WTC11 (cell line): ENCODE measurements around the gene DNAAF5. TPM values are rescaled to one million over a fixed set of nuclear protein-coding genes. Genes with fewer than 3 reads are reported as not detected.

Experiments
- ATAC-seq: fragments of 200-7000 bp; cut with Tn5 transposase; 2 replicates; pipeline ENCODE4 v1.10.0; 2021; ENCODE audit warnings: mild to moderate bottlenecking, moderate library complexity
- CTCF ChIA-PET: fragments of 300-600 bp; sonication (Branson Sonifier 250); formaldehyde crosslinking; loops from one replicate; lab custom pipeline; 2021; ENCODE audit warnings: antibody characterized with exemption; lab: Charles Lee
- POLR2A ChIA-PET: fragments of 350-600 bp; sonication (Branson Sonifier 250); formaldehyde crosslinking; loops from one replicate; lab custom pipeline; 2021; ENCODE audit warnings: antibody characterized with exemption; lab: Charles Lee
- DNase-seq: peaks from one replicate; pipeline ENCODE4 v3.0.0; 2021; ENCODE audit warnings: low spot score
- H3K27ac Mint-ChIP-seq: 2 replicates; pipeline ENCODE4 v1.8.0; 2021; ENCODE audit warnings: mixed read lengths
- H3K27me3 Mint-ChIP-seq: 2 replicates; pipeline ENCODE4 v1.8.0; 2021; ENCODE audit warnings: low read depth, mild to moderate bottlenecking, moderate library complexity, mixed read lengths
- H3K36me3 Mint-ChIP-seq: 2 replicates; pipeline ENCODE4 v1.8.0; 2021; ENCODE audit warnings: mixed read lengths
- H3K4me1 Mint-ChIP-seq: 2 replicates; pipeline ENCODE4 v1.8.0; 2022; ENCODE audit warnings: mixed read lengths
- H3K4me3 Mint-ChIP-seq: 2 replicates; pipeline ENCODE4 v1.8.0; 2021; ENCODE audit warnings: mild to moderate bottlenecking, moderate library complexity, mixed read lengths
- H3K9me3 Mint-ChIP-seq: 2 replicates; pipeline ENCODE4 v1.8.0; 2021; ENCODE audit warnings: mixed read lengths
- HMGA2 ChIP-seq: fragments of 250-450 bp; sonication (Bioruptor Pico); IDR thresholded peaks from 2 replicates; pipeline ENCODE4 v1.4.0; 2021; ENCODE audit warnings: mild to moderate bottlenecking, moderate library complexity
- JUN ChIP-seq: sonication (generic); formaldehyde crosslinking; IDR thresholded peaks from 2 replicates; pipeline ENCODE4 v1.8.0; 2023; ENCODE audit warnings: mild to moderate bottlenecking, missing genetic modification reagents
- NR1H2 ChIP-seq: sonication (generic); formaldehyde crosslinking; IDR thresholded peaks from 2 replicates; pipeline ENCODE4 v1.9.0; 2021; ENCODE audit warnings: mild to moderate bottlenecking, moderate library complexity, missing genetic modification reagents
- PRRX2 ChIP-seq: fragments of 250-450 bp; sonication (Bioruptor Pico); IDR thresholded peaks from 2 replicates; pipeline ENCODE4 v1.8.0; 2021; ENCODE audit warnings: mild to moderate bottlenecking
- RELA ChIP-seq: sonication (generic); formaldehyde crosslinking; IDR thresholded peaks from 2 replicates; pipeline ENCODE4 v1.8.1; 2022; ENCODE audit warnings: missing genetic modification reagents, mild to moderate bottlenecking, borderline replicate concordance
- SMAD3 ChIP-seq: sonication (generic); formaldehyde crosslinking; IDR thresholded peaks from 2 replicates; pipeline ENCODE4 v1.8.0; 2022; ENCODE audit warnings: missing genetic modification reagents, mild to moderate bottlenecking, borderline replicate concordance
- SMAD4 ChIP-seq: sonication (generic); formaldehyde crosslinking; IDR thresholded peaks from 2 replicates; pipeline ENCODE4 v1.8.0; 2022; ENCODE audit warnings: mild to moderate bottlenecking, missing genetic modification reagents
- TEAD4 ChIP-seq: sonication (generic); formaldehyde crosslinking; IDR thresholded peaks from 2 replicates; pipeline ENCODE4 v1.8.0; 2022; ENCODE audit warnings: mild to moderate bottlenecking, missing genetic modification reagents
- TP53 ChIP-seq: sonication (generic); formaldehyde crosslinking; IDR thresholded peaks from 2 replicates; pipeline ENCODE4 v1.8.1; 2023; ENCODE audit warnings: mild to moderate bottlenecking, missing genetic modification reagents
- ZNF232 ChIP-seq: sonication (generic); formaldehyde crosslinking; IDR thresholded peaks from 2 replicates; pipeline ENCODE4 v1.8.0; 2022; ENCODE audit warnings: mild to moderate bottlenecking, missing genetic modification reagents
- ZNF317 ChIP-seq: sonication (generic); formaldehyde crosslinking; IDR thresholded peaks from 2 replicates; pipeline ENCODE4 v1.8.1; 2023; ENCODE audit warnings: low read depth, mild to moderate bottlenecking, moderate library complexity, missing genetic modification reagents, borderline replicate concordance
- ZNF396 ChIP-seq: fragments of 250-450 bp; sonication (Bioruptor Pico); IDR thresholded peaks from 2 replicates; pipeline ENCODE4 v1.8.0; 2021; ENCODE audit warnings: mild to moderate bottlenecking, moderate library complexity, borderline replicate concordance
- total RNA-seq: library from RNA; stranded (reverse); gene quantifications from 3 replicates; pipeline ENCODE4 v1.2.3, GENCODE V29; 2021
- TF ChIP-seq, protein P1 (sequence below): sonication (generic); formaldehyde crosslinking; IDR thresholded peaks from 2 replicates; pipeline ENCODE4 v1.8.1; 2022; ENCODE audit warnings: missing genetic modification reagents, borderline replicate concordance
- TF ChIP-seq, protein P2 (sequence below): sonication (generic); formaldehyde crosslinking; IDR thresholded peaks from 2 replicates; pipeline ENCODE4 v1.8.1; 2023; ENCODE audit warnings: mild to moderate bottlenecking, missing genetic modification reagents, moderate library complexity
- TF ChIP-seq, protein P3 (sequence below): sonication (generic); formaldehyde crosslinking; IDR thresholded peaks from 2 replicates; pipeline ENCODE4 v1.8.1; 2023; ENCODE audit warnings: mild to moderate bottlenecking, missing genetic modification reagents, borderline replicate concordance
- TF ChIP-seq, protein P4 (sequence below): sonication (generic); formaldehyde crosslinking; IDR thresholded peaks from 2 replicates; pipeline ENCODE4 v1.8.1; 2023; ENCODE audit warnings: mild to moderate bottlenecking, missing genetic modification reagents
- TF ChIP-seq, protein P5 (sequence below): fragments of 250-450 bp; sonication (Bioruptor Pico); IDR thresholded peaks from 2 replicates; pipeline ENCODE4 v1.9.0; 2021; ENCODE audit warnings: mild to moderate bottlenecking, borderline replicate concordance
- TF ChIP-seq, protein P6 (sequence below): sonication (generic); formaldehyde crosslinking; IDR thresholded peaks from 2 replicates; pipeline ENCODE4 v1.8.0; 2022; ENCODE audit warnings: mild to moderate bottlenecking, missing genetic modification reagents
- TF ChIP-seq, protein P7 (sequence below): sonication (generic); formaldehyde crosslinking; IDR thresholded peaks from 2 replicates; pipeline ENCODE4 v1.8.0; 2023; ENCODE audit warnings: missing genetic modification reagents

The DNAAF5 gene
- total RNA-seq, 1 experiment from 2014 or later = 62.2 TPM

DNA sequence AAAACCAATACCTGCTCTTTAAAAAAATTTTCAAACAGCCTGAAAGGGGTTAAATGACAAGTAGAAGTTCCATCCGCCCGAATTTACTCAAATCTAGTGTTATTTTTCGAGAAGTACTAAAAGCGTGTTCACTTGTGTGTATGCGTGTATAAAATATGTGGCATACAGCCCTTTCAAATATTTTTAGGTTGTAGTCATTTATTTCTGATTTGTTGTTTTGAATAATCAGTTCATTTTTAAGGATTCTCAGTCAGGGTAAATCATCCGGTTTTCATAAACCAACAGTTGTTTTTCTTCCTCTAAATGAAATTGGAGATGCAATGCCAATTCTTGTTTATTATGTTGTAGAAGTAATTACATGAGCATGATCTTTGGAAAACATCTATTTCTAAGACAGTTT, 98.9 kb downstream of the DNAAF5 start:
- TF ChIP-seq, protein P1, sequence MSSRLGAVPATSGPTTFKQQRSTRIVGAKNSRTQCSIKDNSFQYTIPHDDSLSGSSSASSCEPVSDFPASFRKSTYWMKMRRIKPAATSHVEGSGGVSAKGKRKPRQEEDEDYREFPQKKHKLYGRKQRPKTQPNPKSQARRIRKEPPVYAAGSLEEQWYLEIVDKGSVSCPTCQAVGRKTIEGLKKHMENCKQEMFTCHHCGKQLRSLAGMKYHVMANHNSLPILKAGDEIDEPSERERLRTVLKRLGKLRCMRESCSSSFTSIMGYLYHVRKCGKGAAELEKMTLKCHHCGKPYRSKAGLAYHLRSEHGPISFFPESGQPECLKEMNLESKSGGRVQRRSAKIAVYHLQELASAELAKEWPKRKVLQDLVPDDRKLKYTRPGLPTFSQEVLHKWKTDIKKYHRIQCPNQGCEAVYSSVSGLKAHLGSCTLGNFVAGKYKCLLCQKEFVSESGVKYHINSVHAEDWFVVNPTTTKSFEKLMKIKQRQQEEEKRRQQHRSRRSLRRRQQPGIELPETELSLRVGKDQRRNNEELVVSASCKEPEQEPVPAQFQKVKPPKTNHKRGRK (CRISPR knock-in tag) = no peak
- TF ChIP-seq ZNF317 (CRISPR knock-in tag) (no peak), ZNF396 (no peak), SMAD3 (CRISPR knock-in tag) (no peak), SMAD4 (no peak), RELA (no peak), TEAD4 (no peak), PRRX2 (CRISPR knock-in tag) (no peak), TP53 (no peak), HMGA2 (CRISPR knock-in tag) (no peak), JUN (CRISPR knock-in tag) (no peak), ZNF232 (CRISPR knock-in tag) (no peak), NR1H2 (CRISPR knock-in tag) (no peak)
- TF ChIP-seq, protein P2, sequence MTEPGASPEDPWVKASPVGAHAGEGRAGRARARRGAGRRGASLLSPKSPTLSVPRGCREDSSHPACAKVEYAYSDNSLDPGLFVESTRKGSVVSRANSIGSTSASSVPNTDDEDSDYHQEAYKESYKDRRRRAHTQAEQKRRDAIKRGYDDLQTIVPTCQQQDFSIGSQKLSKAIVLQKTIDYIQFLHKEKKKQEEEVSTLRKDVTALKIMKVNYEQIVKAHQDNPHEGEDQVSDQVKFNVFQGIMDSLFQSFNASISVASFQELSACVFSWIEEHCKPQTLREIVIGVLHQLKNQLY (CRISPR knock-in tag) = no peak
- TF ChIP-seq, protein P3, sequence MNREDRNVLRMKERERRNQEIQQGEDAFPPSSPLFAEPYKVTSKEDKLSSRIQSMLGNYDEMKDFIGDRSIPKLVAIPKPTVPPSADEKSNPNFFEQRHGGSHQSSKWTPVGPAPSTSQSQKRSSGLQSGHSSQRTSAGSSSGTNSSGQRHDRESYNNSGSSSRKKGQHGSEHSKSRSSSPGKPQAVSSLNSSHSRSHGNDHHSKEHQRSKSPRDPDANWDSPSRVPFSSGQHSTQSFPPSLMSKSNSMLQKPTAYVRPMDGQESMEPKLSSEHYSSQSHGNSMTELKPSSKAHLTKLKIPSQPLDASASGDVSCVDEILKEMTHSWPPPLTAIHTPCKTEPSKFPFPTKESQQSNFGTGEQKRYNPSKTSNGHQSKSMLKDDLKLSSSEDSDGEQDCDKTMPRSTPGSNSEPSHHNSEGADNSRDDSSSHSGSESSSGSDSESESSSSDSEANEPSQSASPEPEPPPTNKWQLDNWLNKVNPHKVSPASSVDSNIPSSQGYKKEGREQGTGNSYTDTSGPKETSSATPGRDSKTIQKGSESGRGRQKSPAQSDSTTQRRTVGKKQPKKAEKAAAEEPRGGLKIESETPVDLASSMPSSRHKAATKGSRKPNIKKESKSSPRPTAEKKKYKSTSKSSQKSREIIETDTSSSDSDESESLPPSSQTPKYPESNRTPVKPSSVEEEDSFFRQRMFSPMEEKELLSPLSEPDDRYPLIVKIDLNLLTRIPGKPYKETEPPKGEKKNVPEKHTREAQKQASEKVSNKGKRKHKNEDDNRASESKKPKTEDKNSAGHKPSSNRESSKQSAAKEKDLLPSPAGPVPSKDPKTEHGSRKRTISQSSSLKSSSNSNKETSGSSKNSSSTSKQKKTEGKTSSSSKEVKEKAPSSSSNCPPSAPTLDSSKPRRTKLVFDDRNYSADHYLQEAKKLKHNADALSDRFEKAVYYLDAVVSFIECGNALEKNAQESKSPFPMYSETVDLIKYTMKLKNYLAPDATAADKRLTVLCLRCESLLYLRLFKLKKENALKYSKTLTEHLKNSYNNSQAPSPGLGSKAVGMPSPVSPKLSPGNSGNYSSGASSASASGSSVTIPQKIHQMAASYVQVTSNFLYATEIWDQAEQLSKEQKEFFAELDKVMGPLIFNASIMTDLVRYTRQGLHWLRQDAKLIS (CRISPR knock-in tag) = no peak
- TF ChIP-seq, protein P4, sequence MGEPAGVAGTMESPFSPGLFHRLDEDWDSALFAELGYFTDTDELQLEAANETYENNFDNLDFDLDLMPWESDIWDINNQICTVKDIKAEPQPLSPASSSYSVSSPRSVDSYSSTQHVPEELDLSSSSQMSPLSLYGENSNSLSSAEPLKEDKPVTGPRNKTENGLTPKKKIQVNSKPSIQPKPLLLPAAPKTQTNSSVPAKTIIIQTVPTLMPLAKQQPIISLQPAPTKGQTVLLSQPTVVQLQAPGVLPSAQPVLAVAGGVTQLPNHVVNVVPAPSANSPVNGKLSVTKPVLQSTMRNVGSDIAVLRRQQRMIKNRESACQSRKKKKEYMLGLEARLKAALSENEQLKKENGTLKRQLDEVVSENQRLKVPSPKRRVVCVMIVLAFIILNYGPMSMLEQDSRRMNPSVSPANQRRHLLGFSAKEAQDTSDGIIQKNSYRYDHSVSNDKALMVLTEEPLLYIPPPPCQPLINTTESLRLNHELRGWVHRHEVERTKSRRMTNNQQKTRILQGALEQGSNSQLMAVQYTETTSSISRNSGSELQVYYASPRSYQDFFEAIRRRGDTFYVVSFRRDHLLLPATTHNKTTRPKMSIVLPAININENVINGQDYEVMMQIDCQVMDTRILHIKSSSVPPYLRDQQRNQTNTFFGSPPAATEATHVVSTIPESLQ (CRISPR knock-in tag) = no peak
- TF ChIP-seq, protein P5, sequence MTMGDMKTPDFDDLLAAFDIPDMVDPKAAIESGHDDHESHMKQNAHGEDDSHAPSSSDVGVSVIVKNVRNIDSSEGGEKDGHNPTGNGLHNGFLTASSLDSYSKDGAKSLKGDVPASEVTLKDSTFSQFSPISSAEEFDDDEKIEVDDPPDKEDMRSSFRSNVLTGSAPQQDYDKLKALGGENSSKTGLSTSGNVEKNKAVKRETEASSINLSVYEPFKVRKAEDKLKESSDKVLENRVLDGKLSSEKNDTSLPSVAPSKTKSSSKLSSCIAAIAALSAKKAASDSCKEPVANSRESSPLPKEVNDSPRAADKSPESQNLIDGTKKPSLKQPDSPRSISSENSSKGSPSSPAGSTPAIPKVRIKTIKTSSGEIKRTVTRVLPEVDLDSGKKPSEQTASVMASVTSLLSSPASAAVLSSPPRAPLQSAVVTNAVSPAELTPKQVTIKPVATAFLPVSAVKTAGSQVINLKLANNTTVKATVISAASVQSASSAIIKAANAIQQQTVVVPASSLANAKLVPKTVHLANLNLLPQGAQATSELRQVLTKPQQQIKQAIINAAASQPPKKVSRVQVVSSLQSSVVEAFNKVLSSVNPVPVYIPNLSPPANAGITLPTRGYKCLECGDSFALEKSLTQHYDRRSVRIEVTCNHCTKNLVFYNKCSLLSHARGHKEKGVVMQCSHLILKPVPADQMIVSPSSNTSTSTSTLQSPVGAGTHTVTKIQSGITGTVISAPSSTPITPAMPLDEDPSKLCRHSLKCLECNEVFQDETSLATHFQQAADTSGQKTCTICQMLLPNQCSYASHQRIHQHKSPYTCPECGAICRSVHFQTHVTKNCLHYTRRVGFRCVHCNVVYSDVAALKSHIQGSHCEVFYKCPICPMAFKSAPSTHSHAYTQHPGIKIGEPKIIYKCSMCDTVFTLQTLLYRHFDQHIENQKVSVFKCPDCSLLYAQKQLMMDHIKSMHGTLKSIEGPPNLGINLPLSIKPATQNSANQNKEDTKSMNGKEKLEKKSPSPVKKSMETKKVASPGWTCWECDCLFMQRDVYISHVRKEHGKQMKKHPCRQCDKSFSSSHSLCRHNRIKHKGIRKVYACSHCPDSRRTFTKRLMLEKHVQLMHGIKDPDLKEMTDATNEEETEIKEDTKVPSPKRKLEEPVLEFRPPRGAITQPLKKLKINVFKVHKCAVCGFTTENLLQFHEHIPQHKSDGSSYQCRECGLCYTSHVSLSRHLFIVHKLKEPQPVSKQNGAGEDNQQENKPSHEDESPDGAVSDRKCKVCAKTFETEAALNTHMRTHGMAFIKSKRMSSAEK (CRISPR knock-in tag) = no peak
- TF ChIP-seq, protein P6, sequence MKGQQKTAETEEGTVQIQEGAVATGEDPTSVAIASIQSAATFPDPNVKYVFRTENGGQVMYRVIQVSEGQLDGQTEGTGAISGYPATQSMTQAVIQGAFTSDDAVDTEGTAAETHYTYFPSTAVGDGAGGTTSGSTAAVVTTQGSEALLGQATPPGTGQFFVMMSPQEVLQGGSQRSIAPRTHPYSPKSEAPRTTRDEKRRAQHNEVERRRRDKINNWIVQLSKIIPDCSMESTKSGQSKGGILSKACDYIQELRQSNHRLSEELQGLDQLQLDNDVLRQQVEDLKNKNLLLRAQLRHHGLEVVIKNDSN (CRISPR knock-in tag) = no peak
- TF ChIP-seq, protein P7, sequence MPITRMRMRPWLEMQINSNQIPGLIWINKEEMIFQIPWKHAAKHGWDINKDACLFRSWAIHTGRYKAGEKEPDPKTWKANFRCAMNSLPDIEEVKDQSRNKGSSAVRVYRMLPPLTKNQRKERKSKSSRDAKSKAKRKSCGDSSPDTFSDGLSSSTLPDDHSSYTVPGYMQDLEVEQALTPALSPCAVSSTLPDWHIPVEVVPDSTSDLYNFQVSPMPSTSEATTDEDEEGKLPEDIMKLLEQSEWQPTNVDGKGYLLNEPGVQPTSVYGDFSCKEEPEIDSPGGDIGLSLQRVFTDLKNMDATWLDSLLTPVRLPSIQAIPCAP = no peak
- no peak overlapping the region for H3K4me3 Mint-ChIP-seq
- DNase-seq (no peak), ATAC-seq (no peak)
- H3K27ac Mint-ChIP-seq = peak overlapping the region; percentile 77
- H3K27me3 Mint-ChIP-seq = no peaks in the 10 kb centered on the region
- CTCF ChIA-PET = interaction anchor here (1.3 to 1.5 kb wide), 2 partner anchors 11 to 47 kb away, joined by 3 to 4 read pairs; no protein-coding TSS in a partner anchor
- no peaks in the 10 kb centered on the region for H3K9me3 Mint-ChIP-seq
- POLR2A ChIA-PET = no interaction called here
- peaks cover 5% of the 10 kb centered on the region; the same call in 1 of the 2 replicates for H3K36me3 Mint-ChIP-seq
- H3K4me1 Mint-ChIP-seq = peaks cover 63% of the 10 kb centered on the region
